Activated effector memory CD4-positive, alpha-beta T cell treated with anti-CD3 and anti-CD28 coated beads, Interleukin-2, amount 50 U/mL, for 16 hours (primary cell): ENCODE measurements around the gene WBP2NL.

Experiments used
- DNase-seq: peaks from one replicate; pipeline ENCODE4 v3.0.0-alpha.2; 2020

The WBP2NL gene

GRCh38 chr22:42074132-42074811 is 75.7 kb downstream of the WBP2NL start, which contains the start of gene PHETA2:
TSS of gene PHETA2 (plus strand) at chr22:42074248. CDS start at chr22:42077294, 3,046 bp downstream.
- peak; percentile 86 for DNase-seq

DNA sequence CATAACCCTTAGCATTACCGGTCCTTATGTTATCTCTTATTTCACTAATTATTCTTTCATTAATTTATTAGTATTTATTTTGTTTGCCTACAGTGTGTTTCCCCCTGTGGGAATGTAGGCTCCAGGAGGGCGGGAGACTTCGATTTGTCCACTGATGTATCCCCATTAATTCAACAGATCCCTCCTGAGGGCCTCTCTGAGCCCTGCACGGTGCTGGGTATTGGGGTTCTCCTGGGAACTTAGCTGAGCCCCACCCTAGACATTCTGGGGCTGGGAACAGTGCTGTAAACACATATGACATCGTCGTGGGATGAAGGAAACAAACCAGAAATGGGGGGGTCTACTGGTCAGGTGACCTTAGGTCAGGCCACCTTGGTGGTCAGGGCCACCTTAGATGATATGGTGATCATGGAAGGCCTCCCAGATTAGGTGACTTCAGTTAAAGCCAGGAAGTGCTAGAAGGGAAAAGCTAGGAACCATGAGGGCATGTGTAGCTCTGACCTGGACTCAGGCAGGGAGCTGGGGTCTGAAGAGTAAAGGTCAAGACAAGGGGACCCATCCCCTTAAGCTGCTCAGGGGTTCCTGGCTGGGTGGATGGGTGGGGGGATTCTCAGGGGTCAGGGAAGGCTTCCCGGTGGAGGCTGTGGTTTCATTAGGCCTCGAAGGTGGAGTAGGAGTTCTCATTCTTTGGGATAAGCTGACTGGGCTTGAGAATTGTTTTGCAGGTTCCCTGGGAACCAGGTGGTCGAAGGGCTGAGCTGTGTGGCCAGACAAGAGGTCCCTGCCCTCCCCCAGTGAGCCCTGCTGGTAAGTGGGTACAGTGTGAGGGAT is 76.5 kb downstream of the WBP2NL start:
- no peak for DNase-seq

GRCh38 chr22:42076764-42077485 is 78.3 kb downstream of the WBP2NL start:
- no peak for DNase-seq

DNA sequence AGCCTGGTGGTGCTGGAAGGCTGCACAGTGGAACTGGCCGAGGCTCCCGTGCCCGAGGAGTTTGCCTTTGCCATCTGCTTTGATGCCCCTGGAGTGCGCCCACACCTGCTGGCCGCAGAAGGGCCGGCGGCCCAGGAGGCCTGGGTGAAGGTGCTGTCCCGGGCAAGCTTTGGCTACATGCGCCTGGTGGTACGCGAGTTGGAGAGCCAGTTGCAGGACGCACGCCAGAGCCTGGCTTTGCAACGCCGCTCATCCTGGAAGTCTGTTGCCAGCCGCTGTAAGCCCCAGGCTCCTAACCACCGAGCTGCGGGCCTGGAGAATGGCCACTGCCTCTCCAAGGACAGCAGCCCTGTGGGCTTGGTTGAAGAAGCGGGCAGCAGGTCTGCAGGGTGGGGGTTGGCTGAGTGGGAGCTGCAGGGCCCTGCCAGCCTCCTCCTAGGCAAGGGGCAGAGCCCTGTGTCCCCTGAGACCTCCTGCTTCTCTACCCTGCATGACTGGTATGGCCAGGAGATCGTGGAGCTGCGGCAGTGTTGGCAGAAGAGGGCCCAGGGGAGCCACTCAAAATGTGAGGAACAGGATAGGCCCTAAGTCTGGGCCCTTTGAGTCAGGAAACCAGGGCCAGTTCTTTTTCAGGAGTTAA is 79.0 kb downstream of the WBP2NL start:
- no peak for DNase-seq
